ENCODE measurements around the gene TTC12. TPM values are rescaled to one million over a fixed set of nuclear protein-coding genes. Genes with fewer than 3 reads are reported as not detected.

Gene TTC12
- total and polyA plus RNA-seq, 12 donors: 5.6 to 26.9 (median 16.5) TPM

DNA sequence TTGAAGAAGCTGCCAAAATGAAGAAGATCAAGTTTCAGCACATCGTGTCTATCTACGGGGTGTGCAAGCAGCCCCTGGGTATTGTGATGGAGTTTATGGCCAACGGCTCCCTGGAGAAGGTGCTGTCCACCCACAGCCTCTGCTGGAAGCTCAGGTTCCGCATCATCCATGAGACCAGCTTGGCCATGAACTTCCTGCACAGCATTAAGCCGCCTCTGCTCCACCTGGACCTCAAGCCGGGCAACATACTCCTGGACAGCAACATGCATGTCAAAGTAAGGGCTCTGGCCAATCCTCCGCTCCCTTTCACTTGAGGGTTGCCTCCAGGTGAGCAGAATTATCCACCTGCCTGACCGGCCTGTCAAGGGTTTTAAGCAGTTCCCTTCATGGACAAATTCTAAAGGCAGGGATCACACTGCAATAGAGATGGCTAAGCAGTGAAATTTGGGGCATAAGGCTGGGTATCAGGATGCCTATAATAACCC is 79.2 kb downstream of the TTC12 start:
- H3K27me3 ChIP-seq: peaks cover under 1% of the 10 kb centered on the region
- 75 to 86% (median 81%) methylated on average over 8 of the region's 8 CpGs for WGBS, 4 donors
- intact Hi-C loops (cut with DNase I): no loop called here
- H3K36me3 ChIP-seq (replicated peaks in 1 of 2): no peaks in the 10 kb centered on the region
- TF ChIP-seq, protein P1, sequence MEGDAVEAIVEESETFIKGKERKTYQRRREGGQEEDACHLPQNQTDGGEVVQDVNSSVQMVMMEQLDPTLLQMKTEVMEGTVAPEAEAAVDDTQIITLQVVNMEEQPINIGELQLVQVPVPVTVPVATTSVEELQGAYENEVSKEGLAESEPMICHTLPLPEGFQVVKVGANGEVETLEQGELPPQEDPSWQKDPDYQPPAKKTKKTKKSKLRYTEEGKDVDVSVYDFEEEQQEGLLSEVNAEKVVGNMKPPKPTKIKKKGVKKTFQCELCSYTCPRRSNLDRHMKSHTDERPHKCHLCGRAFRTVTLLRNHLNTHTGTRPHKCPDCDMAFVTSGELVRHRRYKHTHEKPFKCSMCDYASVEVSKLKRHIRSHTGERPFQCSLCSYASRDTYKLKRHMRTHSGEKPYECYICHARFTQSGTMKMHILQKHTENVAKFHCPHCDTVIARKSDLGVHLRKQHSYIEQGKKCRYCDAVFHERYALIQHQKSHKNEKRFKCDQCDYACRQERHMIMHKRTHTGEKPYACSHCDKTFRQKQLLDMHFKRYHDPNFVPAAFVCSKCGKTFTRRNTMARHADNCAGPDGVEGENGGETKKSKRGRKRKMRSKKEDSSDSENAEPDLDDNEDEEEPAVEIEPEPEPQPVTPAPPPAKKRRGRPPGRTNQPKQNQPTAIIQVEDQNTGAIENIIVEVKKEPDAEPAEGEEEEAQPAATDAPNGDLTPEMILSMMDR (IDR thresholded peaks at IDR 0.05): no peak
- no peak for TF ChIP-seq POLR2A (IDR thresholded peaks at IDR 0.05)
- no peaks in the 10 kb centered on the region for H3K9me3 ChIP-seq (replicated peaks in 1 of 3)
- no peak overlapping the region for H3K4me3 ChIP-seq
- no peak for DNase-seq
- no peak overlapping the region for H3K27ac ChIP-seq
- no peaks in the 10 kb centered on the region for H3K4me1 ChIP-seq (replicated peaks in 1 of 2)

- Histone ChIP-seq H3K4me1 (replicated peaks in 1 of 2) (no peaks in the 10 kb centered on the region), H3K27ac (no peak overlapping the region), H3K4me3 (no peak overlapping the region), H3K27me3 (no peaks in the 10 kb centered on the region), H3K9me3 (replicated peaks in 1 of 3) (no peaks in the 10 kb centered on the region), H3K36me3 (replicated peaks in 1 of 2) (no peaks in the 10 kb centered on the region)
- WGBS, 4 donors: 89 to 95% (median 92%) methylated on average over 8 to 11 of the region's 11 CpGs
- DNase-seq: no peak
- no peak for TF ChIP-seq POLR2A (IDR thresholded peaks at IDR 0.05)
- TF ChIP-seq, protein P1 (IDR thresholded peaks at IDR 0.05): no peak
- intact Hi-C loops (cut with DNase I): no loop called here
Measured at GRCh38 chr11:113394919-113395318, 80.5 kb downstream of the TTC12 start.

DNA sequence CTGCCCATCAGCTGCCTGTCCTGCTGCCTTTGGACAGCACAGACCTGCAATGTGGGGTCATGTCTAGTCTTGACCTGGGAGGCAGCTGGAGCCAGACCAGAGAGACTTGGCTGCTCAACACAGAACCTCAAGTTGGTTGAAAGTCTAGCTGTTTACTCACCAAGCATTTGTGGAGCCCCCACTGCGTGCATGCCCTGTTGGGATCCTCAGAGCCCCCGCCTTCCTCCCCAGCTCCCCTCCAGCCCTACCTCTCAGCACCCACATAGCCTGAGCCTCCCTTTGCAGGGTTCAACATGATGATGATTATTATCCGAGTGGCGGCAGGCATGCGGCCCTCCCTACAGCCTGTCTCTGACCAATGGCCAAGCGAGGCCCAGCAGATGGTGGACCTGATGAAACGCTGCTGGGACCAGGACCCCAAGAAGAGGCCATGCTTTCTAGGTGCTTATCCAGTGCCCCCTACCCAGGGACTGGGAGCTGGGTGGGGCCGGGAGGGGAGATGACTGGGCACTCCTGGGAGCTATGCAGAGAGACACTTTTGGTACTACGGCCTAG is 81.5 kb downstream of the TTC12 start:
- no peaks in the 10 kb centered on the region for H3K9me3 ChIP-seq (replicated peaks in 1 of 3)
- no peak for TF ChIP-seq POLR2A (IDR thresholded peaks at IDR 0.05)
- TF ChIP-seq, protein P1 (IDR thresholded peaks at IDR 0.05): no peak
- no peak for DNase-seq
- H3K27me3 ChIP-seq: no peaks in the 10 kb centered on the region
- no peaks in the 10 kb centered on the region for H3K4me1 ChIP-seq (replicated peaks in 1 of 2)
- no peak overlapping the region for H3K27ac ChIP-seq
- H3K4me3 ChIP-seq: no peak overlapping the region
- intact Hi-C loops (cut with DNase I): no loop called here
- H3K36me3 ChIP-seq (replicated peaks in 1 of 2): no peaks in the 10 kb centered on the region
- WGBS, 4 donors: 79 to 94% (median 90%) methylated on average over 4 to 9 of the region's 9 CpGs

DNA sequence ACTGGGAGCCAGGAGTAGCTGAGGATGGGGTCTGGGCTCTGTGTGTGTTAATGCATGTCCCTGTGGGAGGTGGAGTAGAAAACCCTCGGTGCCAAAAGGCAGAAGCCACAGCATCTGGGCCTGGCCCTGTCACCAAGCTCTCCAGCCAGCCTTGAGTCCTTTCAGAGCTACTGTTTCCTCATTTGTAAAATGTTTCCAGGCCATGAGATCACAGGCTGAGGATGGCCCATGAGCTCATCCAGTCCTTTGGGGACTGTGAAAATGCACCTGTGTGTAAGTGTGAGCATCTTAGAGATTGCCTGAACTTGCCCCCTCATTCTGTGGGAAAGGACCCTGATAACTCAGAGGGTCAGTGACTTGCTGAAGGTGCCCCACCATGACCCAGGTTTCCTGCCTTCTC is 82.3 kb downstream of the TTC12 start:
- intact Hi-C loops (cut with DNase I): no loop called here
- TF ChIP-seq POLR2A (IDR thresholded peaks at IDR 0.05): no peak
- TF ChIP-seq, protein P1 (IDR thresholded peaks at IDR 0.05): no peak
- Histone ChIP-seq H3K9me3 (replicated peaks in 1 of 3) (no peaks in the 10 kb centered on the region), H3K27ac (no peak overlapping the region), H3K4me1 (replicated peaks in 1 of 2) (no peaks in the 10 kb centered on the region), H3K27me3 (no peaks in the 10 kb centered on the region), H3K36me3 (replicated peaks in 1 of 2) (no peaks in the 10 kb centered on the region), H3K4me3 (no peak overlapping the region)
- no peak for DNase-seq
- 45 to 100% (median 86%) methylated on average over 1 of the region's 1 CpG for WGBS, 4 donors

All from adrenal gland (tissue), 12 donors.